ENCODE results near the gene STAT5B. TPM values are rescaled to one million over a fixed set of nuclear protein-coding genes. Genes with fewer than 3 reads are reported as not detected.
"Not testable (repeated sequence)": the region's sequence is repeated elsewhere in the genome, so short reads cannot be mapped to it uniquely, and the experiment has no call there.

The STAT5B gene
- total and polyA plus RNA-seq, 5 donors: 19.7 to 46.3 (median 40.0) TPM

DNA sequence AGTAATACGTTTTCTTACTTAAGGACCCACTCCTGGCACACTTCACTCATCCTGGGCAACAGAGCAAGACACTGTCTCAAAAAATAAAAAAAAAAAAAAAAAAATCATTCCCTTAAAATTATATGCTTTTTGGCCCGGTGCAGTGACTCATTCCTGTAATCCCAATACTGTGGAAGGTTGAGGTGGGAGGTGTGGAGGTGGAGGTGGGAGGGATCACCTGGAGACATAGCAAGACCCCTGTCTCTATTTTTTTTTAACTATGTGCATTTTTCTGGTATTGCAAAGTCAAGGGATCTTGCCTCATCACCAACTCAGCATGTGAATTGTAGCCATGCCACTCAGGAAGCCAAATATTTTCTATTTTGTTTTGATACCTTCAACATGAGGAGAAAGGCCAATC, 9.7 kb downstream of the STAT5B start:
- H3K9me3 ChIP-seq (ENCODE audit: control insufficient read depth, low read length): no peaks in the 10 kb centered on the region
- WGBS: 90% methylated on average over 2 of the region's 2 CpGs
- DNase-seq (no peak), ATAC-seq (no peak)
- H3K4me1 ChIP-seq (ENCODE audit: control insufficient read depth, insufficient read depth, low read length): no peaks in the 10 kb centered on the region
- H3K4me3 ChIP-seq (ENCODE audit: low read length): no peak overlapping the region
- intact Hi-C loops (cut with DNase I): no loop called here
- H3K27ac ChIP-seq (ENCODE audit: low read length): no peak overlapping the region
- H3K27me3 ChIP-seq (ENCODE audit: control insufficient read depth, insufficient read depth): no peaks in the 10 kb centered on the region

- H3K27me3 ChIP-seq (ENCODE audit: control insufficient read depth, insufficient read depth); H3K27ac ChIP-seq (ENCODE audit: low read length); DNase-seq; intact Hi-C loops (cut with DNase I); H3K4me3 ChIP-seq (ENCODE audit: low read length); H3K4me1 ChIP-seq (ENCODE audit: control insufficient read depth, insufficient read depth, low read length); H3K9me3 ChIP-seq (ENCODE audit: control insufficient read depth, low read length); ATAC-seq: not testable (repeated sequence)
- no CpG with 5 or more reads among the region's 4 CpGs for whole genome bisulfite sequencing
These were observed 11.8 kb downstream of the STAT5B start for GRCh38 chr17:42264366-42264765.

GRCh38 chr17:42260318-42260717, 15.9 kb downstream of the STAT5B start:
- no peak overlapping the region for H3K27ac ChIP-seq (ENCODE audit: low read length)
- DNase-seq: no peak

DNA sequence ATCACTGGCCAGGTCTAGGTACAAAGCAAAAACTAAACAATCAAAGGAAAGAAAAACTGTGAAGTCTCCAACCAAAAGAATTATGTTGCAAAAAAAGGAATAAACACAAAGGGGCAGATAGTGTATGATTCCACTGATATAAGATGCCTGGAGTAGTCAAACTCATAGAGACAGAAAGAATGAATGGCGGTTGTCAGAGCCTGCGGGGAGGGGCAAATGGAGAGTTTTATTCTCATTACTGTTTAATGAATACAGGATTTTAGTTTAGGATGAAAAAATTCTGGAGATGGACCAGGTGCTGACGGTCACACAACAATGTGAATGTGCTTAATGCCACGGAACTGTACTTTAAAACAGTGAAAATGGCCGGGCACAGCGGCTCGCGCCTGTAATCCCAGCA, 20.7 kb downstream of the STAT5B start:
- H3K9me3 ChIP-seq (ENCODE audit: control insufficient read depth, low read length): no peaks in the 10 kb centered on the region
- ATAC-seq (no peak), DNase-seq (no peak)
- intact Hi-C loops (cut with DNase I): no loop called here
- no peak overlapping the region for H3K27ac ChIP-seq (ENCODE audit: low read length)
- H3K27me3 ChIP-seq (ENCODE audit: control insufficient read depth, insufficient read depth): no peaks in the 10 kb centered on the region
- H3K4me3 ChIP-seq (ENCODE audit: low read length): no peak overlapping the region
- 96% methylated on average over 8 of the region's 8 CpGs for WGBS
- peaks cover 2% of the 10 kb centered on the region for H3K4me1 ChIP-seq (ENCODE audit: control insufficient read depth, insufficient read depth, low read length)

More at GRCh38 chr17:42260318-42260717, 15.9 kb downstream of the STAT5B start:
- H3K27me3 ChIP-seq (ENCODE audit: control insufficient read depth, insufficient read depth): no peaks in the 10 kb centered on the region
- no peaks in the 10 kb centered on the region for H3K9me3 ChIP-seq (ENCODE audit: control insufficient read depth, low read length)
- H3K4me3 ChIP-seq (ENCODE audit: low read length): no peak overlapping the region
- ATAC-seq: no peak
- no peaks in the 10 kb centered on the region for H3K4me1 ChIP-seq (ENCODE audit: control insufficient read depth, insufficient read depth, low read length)
- 90% methylated on average over 6 of the region's 6 CpGs for WGBS
- intact Hi-C loops (cut with DNase I): no loop called here

DNA sequence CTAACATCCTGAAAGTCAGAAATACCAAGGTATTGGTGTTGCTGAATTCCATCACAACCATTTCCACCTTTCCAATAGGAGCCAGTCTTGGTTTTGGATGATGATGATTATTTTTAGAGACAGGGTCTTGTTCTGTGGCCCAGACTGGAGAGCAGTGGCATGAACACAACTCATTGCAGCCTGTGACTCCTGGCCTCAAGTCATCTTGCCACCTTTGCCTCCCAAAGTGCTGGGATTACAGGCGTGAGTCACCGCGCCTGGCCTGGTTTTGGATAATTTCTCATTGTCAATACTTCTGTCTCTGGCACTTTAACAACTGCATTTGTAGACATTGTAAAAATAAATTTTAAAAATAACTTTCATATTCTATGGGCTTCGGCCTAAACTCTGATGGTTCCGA, 22.6 kb downstream of the STAT5B start:
- 97% methylated on average over 5 of the region's 5 CpGs for WGBS
- H3K4me3 ChIP-seq (ENCODE audit: low read length): no peak overlapping the region
- no peak overlapping the region for H3K27ac ChIP-seq (ENCODE audit: low read length)
- intact Hi-C loops (cut with DNase I): no loop called here
- DNase-seq: no peak
- ATAC-seq: no peak
- peaks cover 2% of the 10 kb centered on the region for H3K4me1 ChIP-seq (ENCODE audit: control insufficient read depth, insufficient read depth, low read length)
- H3K27me3 ChIP-seq (ENCODE audit: control insufficient read depth, insufficient read depth): no peaks in the 10 kb centered on the region
- no peaks in the 10 kb centered on the region for H3K9me3 ChIP-seq (ENCODE audit: control insufficient read depth, low read length)

DNA sequence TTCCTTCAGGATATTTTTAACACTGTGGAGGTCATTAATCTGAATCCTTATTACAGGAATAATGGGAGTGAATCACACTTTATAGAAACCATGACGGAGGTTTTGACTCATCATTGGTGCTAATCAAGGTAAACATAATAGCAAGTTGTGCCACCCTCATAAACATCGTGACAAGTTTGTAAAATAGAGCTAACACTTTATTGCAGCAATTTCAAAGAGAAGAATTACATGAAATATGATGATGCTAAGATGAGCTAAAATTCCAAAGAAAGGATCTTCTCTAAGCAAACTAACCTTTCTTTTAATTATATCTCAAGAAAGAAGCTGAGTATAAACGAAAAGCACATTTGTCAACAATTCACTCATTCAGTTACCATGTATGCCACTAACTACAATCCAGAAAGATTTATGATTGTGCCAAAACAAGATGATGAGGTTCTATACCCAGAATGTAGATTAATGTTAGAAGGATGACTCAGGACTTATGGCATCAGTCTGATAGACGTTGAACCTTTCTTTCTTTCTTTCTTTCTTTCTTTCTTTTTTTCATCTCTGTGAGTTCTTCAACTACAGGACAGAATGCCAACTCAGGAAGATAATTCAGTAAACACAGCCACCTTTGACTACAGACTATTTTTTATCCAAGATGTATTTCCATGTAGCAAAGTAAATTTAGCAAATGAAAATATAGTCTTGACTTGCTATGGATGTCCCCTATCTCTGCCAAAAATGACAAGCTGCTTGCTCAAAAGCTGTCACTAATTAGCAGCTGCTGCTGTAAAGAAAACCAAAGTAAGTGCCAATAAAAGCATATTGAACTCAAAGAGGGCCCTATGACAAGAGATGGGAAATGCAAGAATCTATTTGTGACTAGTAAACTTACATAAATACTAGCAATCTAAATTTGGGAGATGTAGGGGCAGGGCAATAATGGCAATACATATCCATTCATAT, 23.3 kb downstream of the STAT5B start:
- ATAC-seq: no peak
- WGBS: 52% methylated on average over 4 of the region's 4 CpGs
- Histone ChIP-seq H3K27me3 (ENCODE audit: control insufficient read depth, insufficient read depth) (no peaks in the 10 kb centered on the region), H3K4me1 (ENCODE audit: control insufficient read depth, insufficient read depth, low read length) (peaks cover 4% of the 10 kb centered on the region), H3K27ac (ENCODE audit: low read length) (no peak overlapping the region), H3K9me3 (ENCODE audit: control insufficient read depth, low read length) (no peaks in the 10 kb centered on the region), H3K4me3 (ENCODE audit: low read length) (no peak overlapping the region)
- DNase-seq: no peak
- intact Hi-C loops (cut with DNase I): no loop called here

DNA sequence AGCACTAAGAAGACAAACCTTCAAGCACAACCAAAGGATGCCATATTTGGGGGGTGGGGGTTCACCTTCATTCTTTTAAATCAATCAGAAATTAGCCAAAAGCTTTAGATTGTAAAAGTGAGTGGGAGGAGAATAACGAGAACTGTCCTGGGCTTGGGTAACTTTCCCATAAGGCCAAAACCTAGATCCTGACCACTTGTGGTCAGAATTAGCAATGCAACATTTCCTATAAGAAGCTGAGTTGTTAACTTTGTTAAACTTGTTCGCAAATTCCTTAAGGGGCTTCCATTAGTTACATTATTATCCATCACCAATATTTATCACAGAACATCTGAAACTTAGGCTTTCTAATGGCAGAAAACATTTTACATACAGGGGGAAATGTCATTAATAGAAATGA, 25.1 kb downstream of the STAT5B start:
- H3K4me3 ChIP-seq (ENCODE audit: low read length): no peak overlapping the region
- peaks cover 4% of the 10 kb centered on the region for H3K4me1 ChIP-seq (ENCODE audit: control insufficient read depth, insufficient read depth, low read length)
- no peak overlapping the region for H3K27ac ChIP-seq (ENCODE audit: low read length)
- DNase-seq: no peak
- intact Hi-C loops (cut with DNase I): no loop called here
- ATAC-seq: no peak
- no peaks in the 10 kb centered on the region for H3K27me3 ChIP-seq (ENCODE audit: control insufficient read depth, insufficient read depth)
- H3K9me3 ChIP-seq (ENCODE audit: control insufficient read depth, low read length): no peaks in the 10 kb centered on the region
- WGBS: 55% methylated on average over 2 of the region's 2 CpGs

GRCh38 chr17:42249681-42250446, 26.3 kb downstream of the STAT5B start:
- H3K4me1 ChIP-seq (ENCODE audit: control insufficient read depth, insufficient read depth, low read length): peaks cover 4% of the 10 kb centered on the region
- ATAC-seq: no peak

GRCh38 chr17:42248351-42249179, 27.6 kb downstream of the STAT5B start:
- ATAC-seq: peak; percentile 98
- no peaks in the 10 kb centered on the region for H3K27me3 ChIP-seq (ENCODE audit: control insufficient read depth, insufficient read depth)
- peaks cover 4% of the 10 kb centered on the region for H3K4me1 ChIP-seq (ENCODE audit: control insufficient read depth, insufficient read depth, low read length)
- DNase-seq: peak; percentile 81 to 85 (median 83)
- H3K27ac ChIP-seq (ENCODE audit: low read length): peak overlapping the region; percentile 82
- peak overlapping the region; percentile 42 for H3K4me3 ChIP-seq (ENCODE audit: low read length)
- 6% methylated on average over 13 of the region's 13 CpGs for WGBS
- intact Hi-C loops (cut with DNase I): no loop called here
- no peaks in the 10 kb centered on the region for H3K9me3 ChIP-seq (ENCODE audit: control insufficient read depth, low read length)

More at GRCh38 chr17:42249681-42250446, 26.3 kb downstream of the STAT5B start:
- Histone ChIP-seq H3K9me3 (ENCODE audit: control insufficient read depth, low read length) (no peaks in the 10 kb centered on the region), H3K27ac (ENCODE audit: low read length) (no peak overlapping the region), H3K27me3 (ENCODE audit: control insufficient read depth, insufficient read depth) (no peaks in the 10 kb centered on the region), H3K4me3 (ENCODE audit: low read length) (no peak overlapping the region)
- intact Hi-C loops (cut with DNase I): no loop called here
- WGBS: 85% methylated on average over 14 of the region's 14 CpGs
- no peak for DNase-seq

DNA sequence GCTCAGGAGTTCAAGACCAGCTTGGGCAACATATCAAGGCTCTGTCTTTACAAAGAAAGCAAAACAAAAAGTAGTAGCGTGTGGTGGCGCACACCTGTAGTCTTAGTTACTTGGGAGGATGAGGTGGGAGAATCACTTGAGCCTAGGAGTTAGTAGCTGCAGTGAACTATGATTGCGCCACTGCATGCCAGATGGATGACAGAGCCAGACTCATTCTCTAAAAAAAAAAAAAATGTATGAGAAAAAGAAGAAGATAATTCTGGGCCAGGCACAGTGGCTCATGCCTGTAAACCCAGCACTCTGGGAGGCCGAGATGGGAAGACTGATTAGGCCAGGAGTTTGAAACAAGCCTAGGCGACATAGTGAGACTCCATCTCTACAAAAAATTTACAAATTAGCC, 28.5 kb downstream of the STAT5B start:
- peaks cover 7% of the 10 kb centered on the region for H3K4me1 ChIP-seq (ENCODE audit: control insufficient read depth, insufficient read depth, low read length)
- intact Hi-C loops (cut with DNase I): no loop called here
- H3K9me3 ChIP-seq (ENCODE audit: control insufficient read depth, low read length): no peaks in the 10 kb centered on the region
- peak overlapping the region; percentile 75 for H3K27ac ChIP-seq (ENCODE audit: low read length)
- 96% methylated on average over 5 of the region's 5 CpGs for WGBS
- no peaks in the 10 kb centered on the region for H3K27me3 ChIP-seq (ENCODE audit: control insufficient read depth, insufficient read depth)
- ATAC-seq (no peak), DNase-seq (no peak)
- no peak overlapping the region for H3K4me3 ChIP-seq (ENCODE audit: low read length)

All from right cardiac atrium (tissue), 5 donors.